Measurements from ENCODE around the gene USH2A. TPM values are rescaled to one million over a fixed set of nuclear protein-coding genes. Genes with fewer than 3 reads are reported as not detected.

USH2A gene
- total RNA-seq, 2 experiments from 2014 or later = not detected

GRCh38 chr1:215875712-215876111 is 547.5 kb downstream of the USH2A start:
- ChIA-PET CTCF (no interaction called here), POLR2A (no interaction called here)
- TF ChIP-seq CTCF (IDR thresholded peaks at IDR 0.05) = no peak
- no peaks in the 10 kb centered on the region for H3K4me1 Mint-ChIP-seq (ENCODE audit: low read depth)
- DNase-seq = no peak
- no peak overlapping the region for H3K27ac Mint-ChIP-seq
- peaks cover 5% of the 10 kb centered on the region for H3K9me3 Mint-ChIP-seq
- H3K4me3 ChIP-seq (ENCODE audit: low read length) = no peak overlapping the region
- no peak overlapping the region for H3K27ac ChIP-seq (ENCODE audit: low read depth in 1 of 2, low read length in 2 of 2)
- H3K4me1 ChIP-seq (ENCODE audit: insufficient read depth, low read length) = no peaks in the 10 kb centered on the region
- no peaks in the 10 kb centered on the region for H3K36me3 ChIP-seq (ENCODE audit: insufficient read depth, low read length)
- no peaks in the 10 kb centered on the region for H3K36me3 Mint-ChIP-seq (ENCODE audit: low read depth)
- no peak overlapping the region for H3K4me3 Mint-ChIP-seq
- no peak for ATAC-seq (ENCODE audit: poor library complexity)
- H3K27me3 ChIP-seq (ENCODE audit: control insufficient read depth in 1 of 2, insufficient read depth in 2 of 2, low read length in 2 of 2) = no peaks in the 10 kb centered on the region
- no peaks in the 10 kb centered on the region for H3K9me3 ChIP-seq (ENCODE audit: control insufficient read depth in 1 of 2, insufficient read depth in 1 of 2, low read length in 2 of 2)
- intact Hi-C loops (cut with DNase I, micrococcal nuclease) = no loop called here
- no peaks in the 10 kb centered on the region for H3K27me3 Mint-ChIP-seq

GRCh38 chr1:215875236-215875635 is 548.0 kb downstream of the USH2A start:
- Mint-ChIP-seq H3K4me1 (ENCODE audit: low read depth) (no peaks in the 10 kb centered on the region), H3K9me3 (peaks cover 5% of the 10 kb centered on the region), H3K27ac (no peak overlapping the region), H3K27me3 (no peaks in the 10 kb centered on the region), H3K4me3 (no peak overlapping the region), H3K36me3 (ENCODE audit: low read depth) (no peaks in the 10 kb centered on the region)
- no peaks in the 10 kb centered on the region for H3K36me3 ChIP-seq (ENCODE audit: insufficient read depth, low read length)
- no peaks in the 10 kb centered on the region for H3K4me1 ChIP-seq (ENCODE audit: insufficient read depth, low read length)
- H3K27ac ChIP-seq (ENCODE audit: low read depth in 1 of 2, low read length in 2 of 2) = no peak overlapping the region
- DNase-seq (no peak), ATAC-seq (ENCODE audit: poor library complexity) (no peak)
- intact Hi-C loops (cut with DNase I, micrococcal nuclease) = no loop called here
- ChIA-PET POLR2A (no interaction called here), CTCF (no interaction called here)
- no peaks in the 10 kb centered on the region for H3K27me3 ChIP-seq (ENCODE audit: control insufficient read depth in 1 of 2, insufficient read depth in 2 of 2, low read length in 2 of 2)
- H3K9me3 ChIP-seq (ENCODE audit: control insufficient read depth in 1 of 2, insufficient read depth in 1 of 2, low read length in 2 of 2) = no peaks in the 10 kb centered on the region
- TF ChIP-seq CTCF (IDR thresholded peaks at IDR 0.05) = no peak
- H3K4me3 ChIP-seq (ENCODE audit: low read length) = no peak overlapping the region

GRCh38 chr1:215872658-215873057 is 550.6 kb downstream of the USH2A start:
- Histone ChIP-seq H3K27ac (ENCODE audit: low read depth in 1 of 2, low read length in 2 of 2) (no peak overlapping the region), H3K4me1 (ENCODE audit: insufficient read depth, low read length) (no peaks in the 10 kb centered on the region), H3K4me3 (ENCODE audit: low read length) (no peak overlapping the region), H3K36me3 (ENCODE audit: insufficient read depth, low read length) (no peaks in the 10 kb centered on the region), H3K27me3 (ENCODE audit: control insufficient read depth in 1 of 2, insufficient read depth in 2 of 2, low read length in 2 of 2) (no peaks in the 10 kb centered on the region), H3K9me3 (ENCODE audit: control insufficient read depth in 1 of 2, insufficient read depth in 1 of 2, low read length in 2 of 2) (no peaks in the 10 kb centered on the region)
- Mint-ChIP-seq H3K27ac (no peak overlapping the region), H3K27me3 (no peaks in the 10 kb centered on the region), H3K4me1 (ENCODE audit: low read depth) (no peaks in the 10 kb centered on the region), H3K4me3 (no peak overlapping the region), H3K9me3 (no peaks in the 10 kb centered on the region), H3K36me3 (ENCODE audit: low read depth) (no peaks in the 10 kb centered on the region)
- no peak for TF ChIP-seq CTCF (IDR thresholded peaks at IDR 0.05)
- no peak for DNase-seq
- intact Hi-C loops (cut with DNase I, micrococcal nuclease) = no loop called here
- POLR2A ChIA-PET = no interaction called here
- ATAC-seq (ENCODE audit: poor library complexity) = no peak
- CTCF ChIA-PET = no interaction called here
